ENCODE measurements around the gene HPS1. TPM values are rescaled to one million over a fixed set of nuclear protein-coding genes. Genes with fewer than 3 reads are reported as not detected.

Gene HPS1
- total RNA-seq, 1 experiment from 2014 or later, result 146 TPM

DNA sequence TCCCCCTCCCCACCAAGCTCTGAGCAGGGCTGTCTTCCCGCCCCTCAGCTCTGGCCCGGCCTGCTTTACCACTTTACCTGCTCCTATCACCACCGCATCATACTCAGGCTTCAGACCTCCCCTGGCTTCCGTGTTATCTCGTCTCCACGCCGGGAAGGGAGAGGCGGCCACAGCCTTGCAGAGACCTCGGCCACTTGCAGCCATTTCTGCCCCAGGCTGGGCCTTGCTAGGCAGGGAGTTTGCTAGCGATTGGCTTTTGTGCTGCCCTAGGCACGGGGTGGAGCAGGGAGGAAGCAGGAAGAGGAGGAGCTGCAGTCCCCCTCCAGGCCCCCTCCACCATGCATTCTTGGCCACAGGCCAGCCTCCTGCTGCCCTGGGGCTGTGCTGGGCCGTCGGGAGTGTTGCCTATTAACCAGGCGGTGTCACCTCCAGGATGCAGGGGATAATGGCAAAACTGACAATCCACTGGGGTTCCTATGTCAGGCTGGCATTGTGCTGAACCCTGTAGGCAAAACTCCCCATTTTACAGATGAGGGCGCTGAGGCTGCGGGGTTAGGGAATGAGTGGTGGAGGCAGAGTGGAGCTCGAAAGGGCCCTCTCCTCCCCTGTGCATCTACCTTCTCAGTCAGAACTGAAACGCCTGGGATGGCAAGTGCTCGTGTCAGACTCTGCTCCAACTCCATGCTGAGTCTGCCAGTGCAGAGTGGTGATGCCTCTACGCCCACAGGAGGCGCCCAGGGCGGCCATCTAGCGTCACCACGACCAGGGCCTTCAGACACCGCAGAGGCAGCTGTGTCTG lies 31.6 kb downstream of the HPS1 start, which contains the start of gene PYROXD2:
PYROXD2 (minus strand) TSS at position 251 of the 799 bp plus-strand sequence; CDS start at position 204, 47 bp downstream.
- CTCF ChIA-PET, result no interaction called here
- in situ Hi-C loops (cut with HindIII; ENCODE audit: low pct_unique_long_range_greater_than_20kb, low sequenced_read_pairs), result no loop called here

DNA sequence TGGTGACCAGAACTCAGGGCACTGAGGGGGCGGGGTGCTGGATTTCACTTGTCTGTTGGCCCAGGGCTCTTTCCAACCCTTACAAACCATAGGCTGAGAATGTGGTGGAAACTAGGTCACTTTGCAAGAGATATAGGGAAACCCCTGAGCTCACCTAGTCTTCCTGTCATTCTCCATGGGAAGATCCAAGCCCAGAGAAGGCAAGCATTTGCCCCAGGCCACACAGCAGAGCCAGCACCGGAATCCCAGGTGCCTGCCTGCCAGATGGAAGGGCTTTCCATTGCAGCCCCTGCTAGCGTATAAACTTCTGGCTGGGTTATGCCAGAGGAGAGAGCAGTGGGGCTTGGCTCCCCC lies 32.2 kb downstream of the HPS1 start:
- no peak for ATAC-seq

More for the DNA sequence above, 31.6 kb downstream of the HPS1 start, which contains the start of gene PYROXD2:
- POLR2A ChIA-PET, result interaction anchor here (0.5 kb wide), 1 partner anchor 913 kb away, joined by 3 read pairs; no protein-coding TSS in a partner anchor
- TF ChIP-seq POLR2AphosphoS5 (IDR thresholded peaks at IDR 0.05; ENCODE audit: low read depth, low read length), result peak; percentile 61
- TF ChIP-seq SIN3A (IDR thresholded peaks at IDR 0.05; ENCODE audit: borderline replicate concordance, insufficient read depth, low read depth, low read length), result no peak
- Histone ChIP-seq H3K27ac (ENCODE audit: low read length) (peak within 1 kb of the TSS; percentile 48; the same call in 1 of the 2 replicates), H3K27me3 (ENCODE audit: control insufficient read depth, insufficient read depth, low read length) (no peaks in the 10 kb centered on the region), H3K4me3 (ENCODE audit: low read depth in 2 of 2, low read length in 2 of 2) (peak within 1 kb of the TSS; percentile 38), H3K4me1 (ENCODE audit: control insufficient read depth, insufficient read depth, low read length) (peaks cover 17% of the 10 kb centered on the region), H3K9me3 (ENCODE audit: control insufficient read depth, insufficient read depth, low read depth, low read length) (no peaks in the 10 kb centered on the region), H3K36me3 (ENCODE audit: control insufficient read depth, insufficient read depth, low read length) (no peaks in the 10 kb centered on the region; the same call in none of the 2 replicates)
- DNase-seq (ENCODE audit: low read depth, low spot score), result no peak
- peak; percentile 78 for ATAC-seq
- intact Hi-C loops (cut with micrococcal nuclease; ENCODE audit: unreplicated experiment), result no loop called here
- BruUV-seq (replicated peaks), result no TSS peak

More for the DNA sequence above, 32.2 kb downstream of the HPS1 start:
- POLR2A ChIA-PET, result no interaction called here
- DNase-seq (ENCODE audit: low read depth, low spot score), result no peak
- BruUV-seq (replicated peaks), result no TSS peak
- Histone ChIP-seq H3K27me3 (ENCODE audit: control insufficient read depth, insufficient read depth, low read length) (no peaks in the 10 kb centered on the region), H3K36me3 (ENCODE audit: control insufficient read depth, insufficient read depth, low read length) (no peaks in the 10 kb centered on the region; the same call in 1 of the 2 replicates), H3K27ac (ENCODE audit: low read length) (peak overlapping the region; percentile 48; the same call in 1 of the 2 replicates), H3K4me1 (ENCODE audit: control insufficient read depth, insufficient read depth, low read length) (peaks cover 17% of the 10 kb centered on the region), H3K4me3 (ENCODE audit: low read depth in 2 of 2, low read length in 2 of 2) (peak overlapping the region; percentile 38), H3K9me3 (ENCODE audit: control insufficient read depth, insufficient read depth, low read depth, low read length) (no peaks in the 10 kb centered on the region)
- in situ Hi-C loops (cut with HindIII; ENCODE audit: low pct_unique_long_range_greater_than_20kb, low sequenced_read_pairs), result no loop called here
- no peak for TF ChIP-seq TCF7L2 (IDR thresholded peaks at IDR 0.05; ENCODE audit: low read depth, low read length)
- TF ChIP-seq POLR2AphosphoS5 (IDR thresholded peaks at IDR 0.05; ENCODE audit: low read depth, low read length), result no peak
- TF ChIP-seq, protein P1, sequence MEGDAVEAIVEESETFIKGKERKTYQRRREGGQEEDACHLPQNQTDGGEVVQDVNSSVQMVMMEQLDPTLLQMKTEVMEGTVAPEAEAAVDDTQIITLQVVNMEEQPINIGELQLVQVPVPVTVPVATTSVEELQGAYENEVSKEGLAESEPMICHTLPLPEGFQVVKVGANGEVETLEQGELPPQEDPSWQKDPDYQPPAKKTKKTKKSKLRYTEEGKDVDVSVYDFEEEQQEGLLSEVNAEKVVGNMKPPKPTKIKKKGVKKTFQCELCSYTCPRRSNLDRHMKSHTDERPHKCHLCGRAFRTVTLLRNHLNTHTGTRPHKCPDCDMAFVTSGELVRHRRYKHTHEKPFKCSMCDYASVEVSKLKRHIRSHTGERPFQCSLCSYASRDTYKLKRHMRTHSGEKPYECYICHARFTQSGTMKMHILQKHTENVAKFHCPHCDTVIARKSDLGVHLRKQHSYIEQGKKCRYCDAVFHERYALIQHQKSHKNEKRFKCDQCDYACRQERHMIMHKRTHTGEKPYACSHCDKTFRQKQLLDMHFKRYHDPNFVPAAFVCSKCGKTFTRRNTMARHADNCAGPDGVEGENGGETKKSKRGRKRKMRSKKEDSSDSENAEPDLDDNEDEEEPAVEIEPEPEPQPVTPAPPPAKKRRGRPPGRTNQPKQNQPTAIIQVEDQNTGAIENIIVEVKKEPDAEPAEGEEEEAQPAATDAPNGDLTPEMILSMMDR (IDR thresholded peaks at IDR 0.05), result no peak
- no peak for TF ChIP-seq SIN3A (IDR thresholded peaks at IDR 0.05; ENCODE audit: borderline replicate concordance, insufficient read depth, low read depth, low read length)
- TF ChIP-seq, protein P2, sequence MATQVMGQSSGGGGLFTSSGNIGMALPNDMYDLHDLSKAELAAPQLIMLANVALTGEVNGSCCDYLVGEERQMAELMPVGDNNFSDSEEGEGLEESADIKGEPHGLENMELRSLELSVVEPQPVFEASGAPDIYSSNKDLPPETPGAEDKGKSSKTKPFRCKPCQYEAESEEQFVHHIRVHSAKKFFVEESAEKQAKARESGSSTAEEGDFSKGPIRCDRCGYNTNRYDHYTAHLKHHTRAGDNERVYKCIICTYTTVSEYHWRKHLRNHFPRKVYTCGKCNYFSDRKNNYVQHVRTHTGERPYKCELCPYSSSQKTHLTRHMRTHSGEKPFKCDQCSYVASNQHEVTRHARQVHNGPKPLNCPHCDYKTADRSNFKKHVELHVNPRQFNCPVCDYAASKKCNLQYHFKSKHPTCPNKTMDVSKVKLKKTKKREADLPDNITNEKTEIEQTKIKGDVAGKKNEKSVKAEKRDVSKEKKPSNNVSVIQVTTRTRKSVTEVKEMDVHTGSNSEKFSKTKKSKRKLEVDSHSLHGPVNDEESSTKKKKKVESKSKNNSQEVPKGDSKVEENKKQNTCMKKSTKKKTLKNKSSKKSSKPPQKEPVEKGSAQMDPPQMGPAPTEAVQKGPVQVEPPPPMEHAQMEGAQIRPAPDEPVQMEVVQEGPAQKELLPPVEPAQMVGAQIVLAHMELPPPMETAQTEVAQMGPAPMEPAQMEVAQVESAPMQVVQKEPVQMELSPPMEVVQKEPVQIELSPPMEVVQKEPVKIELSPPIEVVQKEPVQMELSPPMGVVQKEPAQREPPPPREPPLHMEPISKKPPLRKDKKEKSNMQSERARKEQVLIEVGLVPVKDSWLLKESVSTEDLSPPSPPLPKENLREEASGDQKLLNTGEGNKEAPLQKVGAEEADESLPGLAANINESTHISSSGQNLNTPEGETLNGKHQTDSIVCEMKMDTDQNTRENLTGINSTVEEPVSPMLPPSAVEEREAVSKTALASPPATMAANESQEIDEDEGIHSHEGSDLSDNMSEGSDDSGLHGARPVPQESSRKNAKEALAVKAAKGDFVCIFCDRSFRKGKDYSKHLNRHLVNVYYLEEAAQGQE (IDR thresholded peaks at IDR 0.05; ENCODE audit: insufficient read depth in 1 of 2, low read depth in 2 of 2, low read length in 1 of 2), result no peak
- intact Hi-C loops (cut with micrococcal nuclease; ENCODE audit: unreplicated experiment), result no loop called here
- CTCF ChIA-PET, result no interaction called here

Data from Panc1 (cell line).